HG03342 (cell line): ENCODE measurements around the gene TSPYL2.

Experiments
- ATAC-seq: cut with Tn5 transposase; IDR thresholded peaks from one replicate; pipeline ENCODE4 v1.9.1; 2021; ENCODE audit warnings: mild to moderate bottlenecking, moderate library complexity; ENCODE audit not compliant: unreplicated experiment

TSPYL2 gene

DNA sequence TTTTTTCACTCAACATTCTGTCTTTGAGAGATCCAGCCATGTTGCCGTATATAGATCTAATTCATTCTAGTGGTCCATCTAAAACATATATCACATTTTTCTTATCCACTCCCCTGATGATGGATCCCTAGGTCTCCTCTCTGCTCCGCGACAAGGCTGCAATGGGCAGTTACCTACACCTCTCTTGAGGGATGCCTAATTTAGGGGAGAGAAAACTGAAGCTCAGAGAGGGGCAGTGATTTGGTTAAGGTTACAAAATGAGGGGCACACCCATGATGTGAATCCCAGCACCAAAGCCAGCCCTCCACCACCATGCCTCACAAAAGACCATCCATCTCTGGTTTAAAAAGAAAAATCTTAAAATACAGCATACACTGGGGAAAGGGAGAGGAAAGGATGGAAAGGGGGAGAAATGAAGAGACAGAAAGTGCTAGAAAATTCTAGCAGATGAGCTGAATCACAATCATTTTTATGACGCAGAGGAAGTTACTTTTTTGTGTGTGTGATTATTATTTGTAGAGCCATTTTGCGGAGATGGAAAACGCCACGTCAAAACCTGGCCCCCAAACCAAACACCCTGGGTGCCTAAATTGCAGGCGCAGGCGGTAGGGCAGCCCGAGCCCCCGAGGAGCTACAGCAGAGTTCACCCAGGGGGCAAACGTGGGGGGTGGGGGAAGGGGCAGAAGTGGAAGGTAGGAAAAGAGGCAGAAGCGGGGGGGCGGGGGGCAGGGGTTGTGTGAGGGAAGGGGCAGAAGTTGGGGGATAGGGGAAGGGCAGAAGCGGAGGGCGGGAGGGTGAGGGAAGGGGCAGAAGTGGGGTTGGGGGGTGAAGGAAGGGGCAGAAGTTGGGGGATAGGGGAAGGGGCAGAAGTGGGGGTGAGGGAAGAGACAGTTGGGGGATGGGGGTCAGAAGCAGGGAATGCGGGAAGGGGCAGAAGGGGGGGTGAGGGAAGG is 1.3 kb upstream of the TSPYL2 start:
- ATAC-seq: no peak

DNA sequence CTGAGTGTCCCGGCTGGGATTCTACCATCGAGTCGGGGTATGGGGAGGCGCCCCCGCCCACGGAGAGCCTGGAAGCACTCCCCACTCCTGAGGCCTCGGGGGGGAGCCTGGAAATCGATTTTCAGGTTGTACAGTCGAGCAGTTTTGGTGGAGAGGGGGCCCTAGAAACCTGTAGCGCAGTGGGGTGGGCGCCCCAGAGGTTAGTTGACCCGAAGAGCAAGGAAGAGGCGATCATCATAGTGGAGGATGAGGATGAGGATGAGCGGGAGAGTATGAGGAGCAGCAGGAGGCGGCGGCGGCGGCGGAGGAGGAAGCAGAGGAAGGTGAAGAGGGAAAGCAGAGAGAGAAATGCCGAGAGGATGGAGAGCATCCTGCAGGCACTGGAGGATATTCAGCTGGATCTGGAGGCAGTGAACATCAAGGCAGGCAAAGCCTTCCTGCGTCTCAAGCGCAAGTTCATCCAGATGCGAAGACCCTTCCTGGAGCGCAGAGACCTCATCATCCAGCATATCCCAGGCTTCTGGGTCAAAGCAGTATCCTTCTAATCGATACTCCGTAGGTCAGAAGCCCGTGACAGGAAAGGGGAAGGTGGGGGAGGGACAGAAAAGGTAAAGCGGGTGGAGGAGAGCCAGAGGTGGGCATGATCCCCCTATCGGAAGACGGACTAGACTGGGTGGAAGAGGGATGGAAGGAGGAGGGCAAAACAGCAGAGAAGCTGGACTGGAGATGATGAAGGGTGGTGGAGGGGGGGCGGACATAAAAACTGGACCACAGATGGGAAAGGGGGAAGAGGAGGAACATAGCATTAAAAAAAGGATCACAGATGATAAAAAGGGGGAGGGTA is 828 bp downstream of the TSPYL2 start:
- no peak for ATAC-seq

DNA sequence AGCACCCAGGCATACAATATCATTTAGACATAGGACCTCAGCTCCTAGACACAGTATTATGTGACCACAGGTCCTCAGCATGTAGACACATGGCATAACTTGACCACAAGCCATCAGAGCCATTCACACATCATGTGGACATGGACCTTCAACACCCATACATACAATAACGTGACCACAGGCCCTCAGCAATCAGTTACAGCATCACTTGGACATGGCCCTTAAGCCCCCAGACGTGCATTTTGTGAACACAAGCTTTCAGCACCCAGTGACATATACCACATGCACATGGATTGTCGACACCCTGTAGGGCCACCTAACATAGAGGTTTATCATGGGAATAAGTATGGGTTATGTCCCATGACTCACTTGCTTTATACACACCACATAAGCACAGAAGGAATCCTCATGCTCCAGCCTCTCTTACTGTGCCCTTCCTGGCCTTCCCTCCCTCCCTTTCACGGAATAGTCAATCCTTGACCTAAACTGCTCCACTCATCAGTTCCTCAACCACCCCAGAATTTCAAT is 1.9 kb downstream of the TSPYL2 start:
- no peak for ATAC-seq

DNA sequence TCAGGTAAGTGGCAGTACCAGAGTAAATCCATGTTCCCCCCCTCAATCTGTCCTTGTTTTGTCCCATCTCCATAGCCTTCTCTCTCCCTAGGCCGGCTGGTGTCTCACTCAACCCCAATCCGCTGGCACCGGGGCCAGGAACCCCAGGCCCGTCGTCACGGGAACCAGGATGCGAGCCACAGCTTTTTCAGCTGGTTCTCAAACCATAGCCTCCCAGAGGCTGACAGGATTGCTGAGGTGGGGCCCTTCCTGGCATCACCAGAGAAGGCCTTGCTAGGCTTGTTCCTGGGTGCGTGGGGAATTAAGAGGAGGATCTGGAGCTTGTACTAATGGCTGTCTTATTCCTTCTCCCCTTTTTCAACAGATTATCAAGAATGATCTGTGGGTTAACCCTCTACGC is 2.7 kb downstream of the TSPYL2 start:
- ATAC-seq: no peak

DNA sequence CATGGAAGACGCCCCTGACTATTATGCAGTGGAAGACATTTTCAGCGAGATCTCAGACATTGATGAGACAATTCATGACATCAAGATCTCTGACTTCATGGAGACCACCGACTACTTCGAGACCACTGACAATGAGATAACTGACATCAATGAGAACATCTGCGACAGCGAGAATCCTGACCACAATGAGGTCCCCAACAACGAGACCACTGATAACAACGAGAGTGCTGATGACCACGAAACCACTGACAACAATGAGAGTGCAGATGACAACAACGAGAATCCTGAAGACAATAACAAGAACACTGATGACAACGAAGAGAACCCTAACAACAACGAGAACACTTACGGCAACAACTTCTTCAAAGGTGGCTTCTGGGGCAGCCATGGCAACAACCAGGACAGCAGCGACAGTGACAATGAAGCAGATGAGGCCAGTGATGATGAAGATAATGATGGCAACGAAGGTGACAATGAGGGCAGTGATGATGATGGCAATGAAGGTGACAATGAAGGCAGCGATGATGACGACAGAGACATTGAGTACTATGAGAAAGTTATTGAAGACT is 3.6 kb downstream of the TSPYL2 start:
- no peak for ATAC-seq

DNA sequence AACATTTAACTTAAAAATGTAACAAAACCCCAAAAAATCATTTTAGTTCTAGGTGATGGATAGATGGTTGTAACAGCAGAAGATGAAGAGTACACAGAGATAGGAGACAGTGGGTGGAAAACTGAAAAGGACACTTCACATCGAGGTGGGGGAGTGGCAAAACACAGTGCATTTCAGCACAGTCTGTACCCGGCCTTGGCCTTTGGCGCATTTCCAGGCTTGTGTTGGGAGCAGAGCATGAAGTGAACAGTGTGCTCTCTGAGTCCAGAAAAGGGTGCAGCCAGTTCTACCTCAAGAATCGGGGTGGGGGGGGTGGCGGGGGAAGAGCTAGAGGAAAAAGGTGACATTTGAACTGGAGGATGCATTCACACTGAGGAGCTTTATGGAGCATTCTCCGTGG is 4.3 kb downstream of the TSPYL2 start:
- ATAC-seq: no peak

DNA sequence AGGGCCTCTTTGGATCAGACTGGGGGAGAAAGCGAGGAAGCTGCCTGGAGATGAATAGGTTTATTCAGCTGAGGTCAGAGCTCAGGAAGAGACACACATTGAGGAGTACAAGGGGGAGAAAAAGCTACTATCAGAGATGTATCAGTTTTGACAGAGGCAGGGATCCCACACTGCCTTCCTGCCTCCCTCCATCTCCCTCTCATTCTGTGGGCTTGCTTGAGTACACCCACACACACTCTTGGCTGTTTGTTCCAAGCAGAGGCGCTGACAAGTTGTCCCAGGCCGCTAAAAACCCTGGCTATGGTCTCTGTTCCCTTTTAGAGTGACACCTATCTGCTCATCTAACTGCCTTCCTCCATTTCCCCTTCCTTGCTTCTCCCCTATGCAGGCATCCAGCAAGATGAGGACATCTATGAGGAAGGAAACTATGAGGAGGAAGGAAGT is 5.2 kb downstream of the TSPYL2 start:
- no peak for ATAC-seq

DNA sequence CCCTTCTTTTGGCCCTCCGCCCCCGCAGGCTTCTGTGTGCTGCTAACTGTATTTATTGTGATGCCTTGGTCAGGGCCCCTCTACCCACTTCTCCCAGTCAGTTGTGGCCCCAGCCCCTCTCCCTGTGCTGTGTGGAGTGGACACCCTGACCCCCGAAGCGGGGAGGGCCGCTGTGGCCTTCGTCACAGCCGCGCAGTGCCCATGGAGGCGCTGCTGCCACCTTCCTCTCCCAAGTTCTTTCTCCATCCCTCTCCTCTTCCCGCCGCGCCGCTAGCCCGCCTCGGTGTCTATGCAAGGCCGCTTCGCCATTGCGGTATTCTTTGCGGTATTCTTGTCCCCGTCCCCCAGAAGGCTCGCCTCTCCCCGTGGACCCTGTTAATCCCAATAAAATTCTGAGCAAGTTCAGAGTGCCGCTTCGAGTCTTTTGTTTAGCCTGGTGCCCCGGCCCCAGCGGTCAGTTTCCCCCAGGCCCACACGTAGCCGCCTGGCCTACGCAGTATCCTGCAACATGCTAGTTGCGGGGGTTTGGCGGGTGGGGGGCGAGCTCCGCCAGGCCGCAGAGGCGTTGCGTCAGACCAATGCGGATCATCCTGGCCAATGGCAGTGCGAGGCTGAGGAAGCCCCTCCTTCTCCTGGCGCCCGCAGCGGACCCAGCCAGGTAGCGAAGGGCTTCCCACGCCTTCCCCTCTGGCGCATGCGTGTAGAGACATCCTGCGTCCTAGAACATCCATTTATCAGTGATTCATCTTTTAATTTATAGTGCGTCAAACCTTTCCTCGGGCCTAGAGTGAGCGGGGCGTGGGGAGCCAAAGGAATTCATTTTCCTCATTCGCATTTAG is 6.2 kb downstream of the TSPYL2 start:
- ATAC-seq: peak; percentile 38

DNA sequence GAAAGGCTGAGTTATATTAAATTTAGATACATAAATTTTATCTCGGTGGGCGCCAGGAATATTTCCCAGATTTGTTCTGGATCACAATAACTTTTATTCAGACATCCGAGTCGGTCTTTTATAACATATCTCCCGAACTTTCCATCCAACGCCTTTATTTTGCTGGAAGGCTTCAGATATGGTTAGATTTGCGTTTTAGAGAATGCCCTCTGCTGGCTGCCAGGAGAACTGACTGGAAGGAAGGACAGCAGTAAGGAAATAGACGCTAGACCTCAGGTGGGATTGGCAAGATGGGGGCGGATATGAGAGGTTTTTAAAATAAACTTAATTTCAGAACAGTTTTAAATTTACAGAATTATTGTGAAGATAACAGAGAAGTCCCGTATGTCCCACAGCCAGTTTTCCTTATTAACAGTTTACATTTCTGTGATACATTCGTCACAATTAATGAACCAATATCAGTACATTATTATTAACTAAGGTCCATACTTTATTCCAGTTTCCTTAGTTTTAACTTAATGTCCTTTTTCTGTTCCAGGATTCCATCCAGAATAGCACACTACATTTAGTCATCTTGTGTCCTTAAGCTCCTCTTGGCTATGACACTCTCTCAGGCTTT is 7.2 kb downstream of the TSPYL2 start:
- no peak for ATAC-seq

DNA sequence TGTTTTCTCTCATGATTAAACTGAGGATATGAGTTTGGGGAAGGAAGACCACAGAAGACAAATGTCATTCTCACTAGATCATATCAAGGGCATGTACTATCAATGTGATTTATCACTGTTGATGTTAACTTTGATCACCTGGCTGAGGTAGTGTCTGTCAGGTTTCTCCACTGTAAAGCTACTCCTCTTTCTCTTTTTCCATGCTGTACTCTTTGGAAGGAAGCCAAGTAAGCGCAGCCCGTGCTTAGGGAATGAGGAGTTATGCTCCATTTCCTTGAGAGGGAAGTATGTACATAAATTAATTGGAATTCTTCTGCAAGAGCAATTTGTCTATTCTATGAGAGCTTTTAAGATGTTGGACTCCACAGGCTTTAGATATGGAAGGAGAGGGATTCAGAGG is 7.8 kb downstream of the TSPYL2 start:
- ATAC-seq: no peak

DNA sequence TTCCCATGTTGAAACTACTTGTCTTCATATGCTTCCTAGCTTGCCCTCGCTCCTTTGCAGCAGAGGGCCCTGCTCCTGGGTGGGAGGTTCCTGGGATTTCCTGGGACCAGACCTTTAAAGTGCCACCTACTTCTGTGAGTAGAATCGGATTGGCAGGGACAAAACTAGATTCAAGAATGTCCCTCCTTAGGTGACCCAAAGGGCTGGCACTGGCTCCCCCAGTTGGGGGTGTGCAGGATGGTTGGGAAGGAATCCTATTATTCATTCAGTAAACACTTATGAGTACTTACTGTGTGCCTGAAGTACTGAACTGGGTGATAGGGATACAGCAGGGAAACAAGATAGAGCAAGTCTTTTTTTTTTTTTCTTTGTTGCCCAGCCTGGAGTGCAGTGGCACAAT is 9.2 kb downstream of the TSPYL2 start:
- no peak for ATAC-seq

DNA sequence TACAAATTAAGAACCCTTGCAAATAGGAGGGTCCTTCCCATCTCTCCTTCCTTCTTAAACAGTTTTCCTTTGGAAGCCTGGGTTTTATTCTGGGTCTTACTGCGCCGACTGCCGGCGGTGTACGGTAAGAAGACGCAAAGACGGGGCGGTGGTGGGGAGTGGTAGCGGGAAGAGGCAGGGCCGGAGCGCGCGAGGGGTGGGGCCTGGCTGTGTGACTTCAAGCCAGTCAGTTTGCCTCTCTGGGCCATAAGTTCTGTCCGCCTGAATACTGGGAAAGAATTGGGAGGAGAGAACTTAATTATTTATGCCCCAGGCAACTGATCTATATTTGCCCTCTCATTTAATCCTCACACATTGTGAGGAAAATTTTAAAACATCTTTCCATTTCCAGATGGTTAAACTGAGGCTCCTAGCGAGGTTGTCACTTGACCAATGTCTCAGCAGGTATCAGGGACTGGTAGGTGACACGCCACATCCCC is 11.0 kb downstream of the TSPYL2 start:
- peak; percentile 52 for ATAC-seq

DNA sequence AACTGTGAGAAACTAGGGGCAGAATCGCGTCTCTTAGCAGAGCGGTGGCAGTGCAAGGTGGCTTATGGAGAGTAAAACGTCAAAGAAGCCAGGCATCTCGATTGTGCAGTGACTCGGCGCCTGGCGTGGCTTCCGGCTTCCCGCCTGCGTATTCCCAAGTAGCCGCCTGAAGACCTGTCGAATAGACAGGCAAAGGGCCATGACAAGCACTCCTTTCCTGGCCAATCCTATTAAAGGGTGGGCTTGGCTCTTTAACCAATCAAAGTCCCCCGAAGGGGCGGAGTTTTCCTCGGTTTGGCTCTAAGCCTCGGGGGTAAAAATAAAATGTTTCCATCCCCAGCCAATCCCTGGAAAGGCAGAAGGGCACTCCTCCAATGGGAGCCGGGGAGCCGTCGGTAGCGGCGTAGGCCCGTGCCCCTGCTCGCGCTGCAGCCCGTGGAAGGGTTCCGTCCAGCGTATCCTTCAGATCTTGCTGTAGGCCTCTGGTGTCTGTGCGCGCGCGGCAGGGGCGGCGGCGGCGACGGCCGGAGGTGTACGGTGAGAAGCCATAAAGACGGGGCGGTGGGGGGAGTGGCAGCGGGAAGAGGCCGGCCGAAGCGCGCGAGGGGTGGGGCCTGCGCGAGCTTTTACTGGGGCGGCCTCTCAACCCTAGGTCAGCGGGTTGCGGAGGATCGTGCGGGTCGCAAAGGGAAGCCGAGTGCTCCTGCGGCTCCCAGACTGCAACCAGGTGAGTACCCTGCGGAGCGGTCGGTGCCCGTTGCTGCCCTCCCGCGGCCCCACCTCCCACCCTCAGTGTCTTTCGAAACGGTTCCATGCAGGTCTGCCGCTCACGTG is 11.8 kb downstream of the TSPYL2 start, which contains the start of gene KANTR:
KANTR (plus strand) TSS at position 395 of the 834 bp plus-strand sequence. CDS start 30,131 bp downstream, outside the sequence.
- peak; percentile 75 for ATAC-seq

DNA sequence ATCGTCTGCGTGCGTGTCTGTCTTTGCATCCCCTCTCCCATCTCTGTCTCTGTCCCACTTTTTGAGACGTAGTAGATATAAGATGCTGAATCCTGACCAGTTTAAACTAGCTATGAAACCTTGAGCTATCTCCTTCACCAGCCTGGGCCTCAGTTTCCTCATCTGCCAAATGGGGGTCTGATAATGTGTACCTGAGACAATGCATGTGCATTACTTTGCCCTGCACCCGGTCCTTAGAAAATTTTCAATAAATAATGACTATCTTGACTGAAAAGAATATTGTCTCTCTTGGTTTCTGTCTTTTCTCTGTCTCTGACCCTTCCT is 12.4 kb downstream of the TSPYL2 start:
- no peak for ATAC-seq

DNA sequence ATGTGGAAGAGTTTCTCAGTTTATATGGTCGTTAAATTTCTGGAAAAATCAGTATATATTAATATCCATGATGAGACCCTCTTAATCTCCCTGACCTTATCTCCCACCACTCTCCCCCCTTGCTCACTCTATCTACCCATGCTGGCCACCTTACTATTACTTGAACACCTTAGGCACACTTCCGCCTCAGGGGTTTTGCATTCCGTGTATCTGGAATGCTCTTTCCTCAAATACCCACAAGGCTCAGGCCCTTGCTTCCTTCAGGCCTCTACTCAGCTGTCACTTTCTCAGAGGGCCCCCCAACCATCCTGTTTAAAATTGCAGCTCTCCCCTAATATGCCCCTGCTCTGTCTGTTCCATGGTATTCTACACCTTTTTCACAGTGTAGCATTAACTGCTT is 13.6 kb downstream of the TSPYL2 start:
- no peak for ATAC-seq

DNA sequence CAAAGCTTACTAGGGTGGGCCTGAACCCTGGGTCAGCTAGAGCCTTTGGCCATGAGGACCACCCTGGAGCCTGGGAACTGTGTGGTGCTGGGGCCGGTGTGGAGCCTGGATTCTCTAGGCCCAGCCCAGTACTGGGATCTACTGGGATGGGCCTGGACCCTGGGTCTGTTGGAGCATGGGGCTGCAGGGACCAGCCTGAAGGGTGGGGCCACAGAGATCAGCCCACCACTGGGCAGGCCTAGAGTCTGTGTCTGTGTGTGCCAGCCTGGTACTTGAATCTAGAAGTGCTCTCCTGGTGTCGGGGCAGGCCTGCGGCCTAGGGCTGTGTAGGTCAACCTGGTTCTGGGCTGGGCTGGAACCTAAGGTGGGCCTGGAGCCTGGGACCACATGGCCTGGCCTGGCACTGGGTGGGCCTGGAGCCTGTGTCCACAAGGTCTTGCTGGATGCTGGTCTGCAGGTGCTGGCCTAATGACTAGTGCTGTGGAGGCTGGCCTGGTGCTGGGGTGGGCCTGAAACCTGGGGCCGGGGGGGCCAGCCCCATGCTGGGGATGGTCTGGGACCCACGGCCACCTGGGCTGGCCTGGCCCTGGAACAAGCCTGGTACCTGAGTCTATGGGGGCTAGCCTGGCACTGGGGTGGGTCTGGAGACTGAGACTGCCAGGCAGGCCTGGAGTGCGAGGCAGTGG is 32.8 kb downstream of the TSPYL2 start:
- no peak for ATAC-seq

DNA sequence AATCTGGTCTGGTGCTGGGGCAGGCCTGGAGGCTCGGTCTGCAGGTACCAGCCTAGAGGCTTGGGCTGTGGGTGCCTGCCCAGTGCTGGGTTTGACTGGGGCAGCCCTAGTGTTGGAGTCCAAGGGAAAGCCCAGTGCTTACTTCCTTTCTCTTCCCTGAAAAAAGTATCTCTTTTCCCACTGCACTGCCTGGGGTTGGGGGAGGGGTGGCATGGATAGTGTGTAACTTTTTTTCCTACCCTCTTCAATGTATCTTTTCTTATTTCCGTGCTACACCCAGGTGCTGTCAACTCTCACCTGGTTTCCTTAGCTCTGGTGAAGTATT is 33.3 kb downstream of the TSPYL2 start:
- ATAC-seq: no peak

DNA sequence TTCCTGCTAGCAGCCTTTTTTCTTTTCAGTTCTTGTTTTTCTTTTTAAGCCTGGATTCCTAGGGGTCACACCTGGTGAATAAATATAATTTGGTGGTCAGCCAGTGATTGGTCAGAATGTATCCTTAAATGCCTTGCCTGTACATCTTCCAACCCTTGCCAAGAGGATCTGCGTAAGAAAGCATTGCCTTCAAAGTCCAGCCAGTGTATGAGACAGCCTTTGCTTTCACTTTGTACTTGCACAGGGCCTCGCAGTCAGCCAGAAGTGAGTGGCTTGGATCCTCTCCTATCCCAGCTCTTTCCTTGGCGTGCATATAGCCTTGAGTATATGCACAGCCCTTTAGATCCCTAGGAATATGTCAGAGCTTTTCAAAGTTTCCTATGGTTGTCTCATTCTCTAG is 33.9 kb downstream of the TSPYL2 start:
- no peak for ATAC-seq
